DND-41 (cell line): Measurements from ENCODE around the gene ITPR1.

Experiments
- ATAC-seq: fragments of 200-7000 bp; cut with Tn5 transposase; 3 replicates; pipeline ENCODE4 v1.9.1; 2021; ENCODE audit warnings: low read depth; ENCODE audit not compliant: insufficient read depth
- DNase-seq: peaks from one replicate; pipeline ENCODE4 v3.0.0-alpha.2; 2020
- H2AFZ ChIP-seq: 2 replicates; pipeline ENCODE4 v1.6.0; 2012; ENCODE audit warnings: low read depth, low read length
- H3K27ac ChIP-seq: 2 replicates; pipeline ENCODE4 v1.5.1; 2012; ENCODE audit warnings: low read length, inconsistent platforms
- H3K27me3 ChIP-seq: fragments of 200-600 bp; sonication (generic); 2 replicates; pipeline ENCODE4 v1.6.0; 2012; ENCODE audit warnings: low read length, mild to moderate bottlenecking, inconsistent platforms; ENCODE audit not compliant: insufficient read depth, poor library complexity
- H3K36me3 ChIP-seq: 2 replicates; pipeline ENCODE4 v1.5.1; 2012; ENCODE audit warnings: low read length, inconsistent platforms; ENCODE audit not compliant: insufficient read depth
- H3K4me1 ChIP-seq: 2 replicates; pipeline ENCODE4 v1.5.1; 2012; ENCODE audit warnings: mild to moderate bottlenecking, low read length; ENCODE audit not compliant: insufficient read depth
- H3K4me2 ChIP-seq: 2 replicates; pipeline ENCODE4 v1.6.0; 2012; ENCODE audit warnings: mild to moderate bottlenecking, moderate library complexity, low read length, inconsistent platforms; ENCODE audit not compliant: insufficient read depth
- H3K4me3 ChIP-seq, 2 experiments: fragments of 200-600 bp in 1 of 2; shearing (Covaris generic) in 1 of 2; 2 replicates each; pipeline ENCODE4 v1.5.1; 2012 to 2016; ENCODE audit warnings: inconsistent platforms in 2 of 2, low read length in 2 of 2, mild to moderate bottlenecking in 2 of 2, low read depth in 1 of 2, moderate library complexity in 1 of 2
- H3K79me2 ChIP-seq: 2 replicates; pipeline ENCODE4 v1.6.0; 2012; ENCODE audit warnings: low read length, inconsistent platforms; ENCODE audit not compliant: insufficient read depth
- H3K9ac ChIP-seq: 2 replicates; pipeline ENCODE4 v1.6.0; 2012; ENCODE audit warnings: low read depth, mild to moderate bottlenecking, inconsistent platforms, low read length, moderate library complexity
- H3K9me3 ChIP-seq: 2 replicates; pipeline ENCODE4 v1.5.1; 2012; ENCODE audit warnings: low read length, moderate library complexity, mild to moderate bottlenecking, inconsistent platforms; ENCODE audit not compliant: insufficient read depth, severe bottlenecking
- H4K20me1 ChIP-seq: 2 replicates; pipeline ENCODE4 v1.6.0; 2012; ENCODE audit warnings: low read length; ENCODE audit not compliant: insufficient read depth
- EZH2 ChIP-seq: IDR thresholded peaks from 3 replicates; pipeline ENCODE4 v1.6.1; 2012; ENCODE audit warnings: borderline replicate concordance, low read depth, mild to moderate bottlenecking, moderate library complexity, low read length, inconsistent platforms; ENCODE audit not compliant: severe bottlenecking
- TF ChIP-seq, protein P1 (sequence below): IDR thresholded peaks from 2 replicates; pipeline ENCODE4 v1.5.1; 2012; ENCODE audit warnings: borderline replicate concordance, low read length, moderate library complexity, mild to moderate bottlenecking; ENCODE audit not compliant: poor library complexity, severe bottlenecking; ENCODE audit errors: extremely low read depth

ITPR1 gene

DNA sequence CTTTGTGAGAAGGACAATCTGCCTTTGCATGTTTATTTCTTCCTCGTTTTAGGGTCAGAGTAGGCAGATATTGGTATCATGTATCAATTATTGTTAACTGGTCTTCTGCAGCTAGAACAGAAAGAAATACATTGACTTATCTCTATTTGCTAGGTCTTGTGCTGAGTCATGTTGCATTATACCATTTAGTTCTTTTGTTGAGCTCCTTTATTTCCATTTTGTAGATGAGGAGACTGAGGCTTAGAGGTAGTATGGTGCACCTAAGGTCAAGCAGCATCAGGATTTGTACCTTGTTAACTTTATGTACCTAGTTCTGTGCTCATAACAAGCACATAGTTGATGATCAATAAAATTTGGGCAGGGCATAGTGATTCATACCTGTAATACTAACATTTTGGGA is 182.6 kb downstream of the ITPR1 start:
- no peak for TF ChIP-seq EZH2
- TF ChIP-seq, protein P1, sequence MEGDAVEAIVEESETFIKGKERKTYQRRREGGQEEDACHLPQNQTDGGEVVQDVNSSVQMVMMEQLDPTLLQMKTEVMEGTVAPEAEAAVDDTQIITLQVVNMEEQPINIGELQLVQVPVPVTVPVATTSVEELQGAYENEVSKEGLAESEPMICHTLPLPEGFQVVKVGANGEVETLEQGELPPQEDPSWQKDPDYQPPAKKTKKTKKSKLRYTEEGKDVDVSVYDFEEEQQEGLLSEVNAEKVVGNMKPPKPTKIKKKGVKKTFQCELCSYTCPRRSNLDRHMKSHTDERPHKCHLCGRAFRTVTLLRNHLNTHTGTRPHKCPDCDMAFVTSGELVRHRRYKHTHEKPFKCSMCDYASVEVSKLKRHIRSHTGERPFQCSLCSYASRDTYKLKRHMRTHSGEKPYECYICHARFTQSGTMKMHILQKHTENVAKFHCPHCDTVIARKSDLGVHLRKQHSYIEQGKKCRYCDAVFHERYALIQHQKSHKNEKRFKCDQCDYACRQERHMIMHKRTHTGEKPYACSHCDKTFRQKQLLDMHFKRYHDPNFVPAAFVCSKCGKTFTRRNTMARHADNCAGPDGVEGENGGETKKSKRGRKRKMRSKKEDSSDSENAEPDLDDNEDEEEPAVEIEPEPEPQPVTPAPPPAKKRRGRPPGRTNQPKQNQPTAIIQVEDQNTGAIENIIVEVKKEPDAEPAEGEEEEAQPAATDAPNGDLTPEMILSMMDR = no peak
- Histone ChIP-seq H3K27me3 (no peaks in the 10 kb centered on the region), H3K4me1 (no peaks in the 10 kb centered on the region), H3K9me3 (no peaks in the 10 kb centered on the region), H3K27ac (no peak overlapping the region), H4K20me1 (no peaks in the 10 kb centered on the region), H3K79me2 (no peaks in the 10 kb centered on the region), H2AFZ (no peak overlapping the region), H3K9ac (no peak overlapping the region), H3K4me3 (no peak overlapping the region), H3K36me3 (peaks cover 22% of the 10 kb centered on the region; the same call in 1 of the 2 replicates), H3K4me2 (no peak overlapping the region)
- ATAC-seq (no peak), DNase-seq (no peak)

DNA sequence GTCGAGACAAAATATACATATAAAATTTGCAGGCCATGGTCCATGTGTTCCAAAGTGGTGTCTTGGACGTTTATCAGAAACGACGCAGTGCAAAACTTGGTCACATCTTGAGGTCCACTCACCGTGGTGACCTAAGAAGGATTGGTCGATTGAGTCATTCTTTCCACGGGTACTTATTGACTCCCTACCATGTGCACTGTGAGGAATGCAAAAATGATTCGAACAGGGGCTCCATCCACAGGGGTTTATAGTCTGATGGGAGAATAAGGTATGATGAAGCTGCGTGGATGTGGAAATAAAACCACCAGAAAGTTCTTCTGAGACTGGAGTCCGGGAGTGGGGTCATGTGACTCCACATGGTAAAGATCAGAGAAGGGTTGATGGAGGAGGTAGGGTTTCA is 185.2 kb downstream of the ITPR1 start:
- Histone ChIP-seq H3K27ac (no peak overlapping the region), H3K4me2 (no peak overlapping the region), H3K79me2 (no peaks in the 10 kb centered on the region), H3K36me3 (peaks cover 14% of the 10 kb centered on the region; the same call in 1 of the 2 replicates), H3K4me1 (no peaks in the 10 kb centered on the region), H2AFZ (no peak overlapping the region), H3K9me3 (no peaks in the 10 kb centered on the region), H3K4me3 (no peak overlapping the region), H3K27me3 (no peaks in the 10 kb centered on the region), H3K9ac (no peak overlapping the region), H4K20me1 (no peaks in the 10 kb centered on the region)
- TF ChIP-seq EZH2 = no peak
- TF ChIP-seq, protein P1 = no peak
- DNase-seq (no peak), ATAC-seq (no peak)

DNA sequence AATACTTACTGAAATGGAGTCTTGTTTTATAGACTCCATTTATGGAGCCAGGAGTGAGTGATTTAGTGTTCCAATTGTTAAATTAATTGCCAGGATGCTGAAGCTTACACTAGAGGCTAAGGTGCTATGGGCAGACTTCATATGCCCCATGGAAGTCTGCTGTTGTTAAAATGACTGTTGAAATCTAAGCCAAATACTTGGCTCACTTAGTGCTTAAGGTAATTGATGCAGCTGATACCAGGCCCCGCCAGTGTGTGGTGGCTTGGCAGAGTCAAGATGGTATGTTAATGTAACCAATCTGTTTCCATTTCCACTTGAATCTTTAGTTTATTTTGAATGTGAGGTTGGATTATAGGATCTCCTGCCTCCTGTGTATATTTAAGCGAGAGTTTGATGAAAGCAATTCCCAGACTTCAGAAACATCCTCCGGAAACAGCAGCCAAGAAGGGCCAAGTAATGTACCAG is 187.1 kb downstream of the ITPR1 start:
- Histone ChIP-seq H3K4me2 (no peak overlapping the region), H3K9ac (no peak overlapping the region), H3K4me3 (no peak overlapping the region), H3K4me1 (no peaks in the 10 kb centered on the region), H3K27me3 (no peaks in the 10 kb centered on the region), H3K9me3 (no peaks in the 10 kb centered on the region), H2AFZ (no peak overlapping the region), H3K36me3 (peaks cover 14% of the 10 kb centered on the region; the same call in 1 of the 2 replicates), H3K79me2 (no peaks in the 10 kb centered on the region), H3K27ac (no peak overlapping the region), H4K20me1 (no peaks in the 10 kb centered on the region)
- DNase-seq (no peak), ATAC-seq (no peak)
- TF ChIP-seq EZH2 = no peak
- TF ChIP-seq, protein P1 = no peak
